IPS DF 6.9 (cell line): Measurements from ENCODE around the gene FBXL20.
"Not testable (repeated sequence)": the region's sequence is repeated elsewhere in the genome, so short reads cannot be mapped to it uniquely, and the experiment has no call there.

Experiments
- DNase-seq: peaks from one replicate; pipeline ENCODE4 v3.0.0-alpha.2; 2013; ENCODE audit warnings: low read depth, low spot score
- H3K27ac ChIP-seq: one replicate; pipeline ENCODE4 v1.5.1; 2013; ENCODE audit warnings: low read length, control low read depth
- H3K27me3 ChIP-seq: 2 replicates; pipeline ENCODE4 v1.6.1; 2013; ENCODE audit warnings: mild to moderate bottlenecking, low read length; ENCODE audit not compliant: control insufficient read depth, insufficient read depth
- H3K36me3 ChIP-seq: 2 replicates; pipeline ENCODE4 v1.6.1; 2013; ENCODE audit warnings: low read length; ENCODE audit not compliant: control insufficient read depth, insufficient read depth
- H3K4me1 ChIP-seq: 2 replicates; pipeline ENCODE4 v1.6.1; 2013; ENCODE audit warnings: low read length; ENCODE audit not compliant: control insufficient read depth, insufficient read depth
- H3K4me3 ChIP-seq: 2 replicates; pipeline ENCODE4 v1.5.1; 2013; ENCODE audit warnings: mild to moderate bottlenecking, low read length
- H3K9me3 ChIP-seq: 2 replicates; pipeline ENCODE4 v1.6.1; 2013; ENCODE audit warnings: low read length, inconsistent platforms; ENCODE audit not compliant: control insufficient read depth, insufficient read depth
- WGBS: extraction: QIAGEN DNeasy Blood & Tissue Kit; methylation state at CpG from one replicate; pipeline ENCODE4 v1.1.7; 2013; ENCODE audit warnings: mixed read lengths, missing lambda C conversion rate; ENCODE audit not compliant: insufficient read length, insufficient coverage; 5-methylcytosine and 5-hydroxymethylcytosine counted together

Gene FBXL20

GRCh38 chr17:39352986-39353385, 48.4 kb downstream of the FBXL20 start:
- Histone ChIP-seq H3K4me1 (no peaks in the 10 kb centered on the region), H3K9me3 (no peaks in the 10 kb centered on the region), H3K36me3 (no peaks in the 10 kb centered on the region), H3K27me3 (no peaks in the 10 kb centered on the region), H3K27ac (no peak overlapping the region), H3K4me3 (no peak overlapping the region)
- WGBS: no CpG with 5 or more reads among the region's 2 CpGs
- DNase-seq: no peak

GRCh38 chr17:39352511-39352910, 48.9 kb downstream of the FBXL20 start:
- H3K27ac ChIP-seq: no peak overlapping the region
- H3K27me3 ChIP-seq: no peaks in the 10 kb centered on the region
- no peak overlapping the region for H3K4me3 ChIP-seq
- no peaks in the 10 kb centered on the region for H3K36me3 ChIP-seq
- H3K4me1 ChIP-seq: no peaks in the 10 kb centered on the region
- H3K9me3 ChIP-seq: no peaks in the 10 kb centered on the region
- no CpG with 5 or more reads among the region's 4 CpGs for WGBS
- no peak for DNase-seq

- H3K4me1 ChIP-seq: no peaks in the 10 kb centered on the region
These were observed 49.9 kb downstream of the FBXL20 start for GRCh38 chr17:39351508-39351907.

GRCh38 chr17:39349246-39349645, 52.2 kb downstream of the FBXL20 start:
- Histone ChIP-seq H3K4me3 (no peak overlapping the region), H3K9me3 (no peaks in the 10 kb centered on the region), H3K36me3 (no peaks in the 10 kb centered on the region), H3K27me3 (no peaks in the 10 kb centered on the region), H3K4me1 (no peaks in the 10 kb centered on the region), H3K27ac (no peak overlapping the region)
- DNase-seq: no peak
- WGBS: no CpG with 5 or more reads among the region's 3 CpGs

More at GRCh38 chr17:39351508-39351907, 49.9 kb downstream of the FBXL20 start:
- Histone ChIP-seq H3K27me3 (no peaks in the 10 kb centered on the region), H3K36me3 (no peaks in the 10 kb centered on the region), H3K4me3 (no peak overlapping the region), H3K9me3 (no peaks in the 10 kb centered on the region), H3K27ac (no peak overlapping the region)
- DNase-seq: no peak

- H3K27ac ChIP-seq, H3K4me3 ChIP-seq, H3K27me3 ChIP-seq, DNase-seq, H3K9me3 ChIP-seq, H3K4me1 ChIP-seq, H3K36me3 ChIP-seq: not testable (repeated sequence)
- no CpG with 5 or more reads among the region's 5 CpGs for WGBS
These were observed 54.6 kb downstream of the FBXL20 start for GRCh38 chr17:39346863-39347262.

GRCh38 chr17:39341541-39341940, 59.9 kb downstream of the FBXL20 start:
- H3K36me3 ChIP-seq: no peaks in the 10 kb centered on the region
- H3K27me3 ChIP-seq: no peaks in the 10 kb centered on the region
- H3K9me3 ChIP-seq: no peaks in the 10 kb centered on the region
- no peak overlapping the region for H3K27ac ChIP-seq
- DNase-seq: no peak
- H3K4me3 ChIP-seq: no peak overlapping the region
- H3K4me1 ChIP-seq: no peaks in the 10 kb centered on the region
- WGBS: no CpG with 5 or more reads among the region's 3 CpGs

GRCh38 chr17:39340731-39341130, 60.7 kb downstream of the FBXL20 start:
- H3K27me3 ChIP-seq: no peaks in the 10 kb centered on the region
- no peak overlapping the region for H3K4me3 ChIP-seq
- H3K9me3 ChIP-seq: no peaks in the 10 kb centered on the region
- H3K36me3 ChIP-seq: no peaks in the 10 kb centered on the region
- DNase-seq: no peak
- H3K27ac ChIP-seq: no peak overlapping the region
- H3K4me1 ChIP-seq: no peaks in the 10 kb centered on the region

- Histone ChIP-seq H3K4me3 (no peak overlapping the region), H3K27ac (no peak overlapping the region), H3K27me3 (no peaks in the 10 kb centered on the region), H3K9me3 (no peaks in the 10 kb centered on the region), H3K36me3 (no peaks in the 10 kb centered on the region), H3K4me1 (no peaks in the 10 kb centered on the region)
- DNase-seq: no peak
- no CpG with 5 or more reads among the region's 2 CpGs for WGBS
These were observed 62.2 kb downstream of the FBXL20 start for GRCh38 chr17:39339272-39339671.

GRCh38 chr17:39337649-39338048, 63.8 kb downstream of the FBXL20 start:
- not testable (repeated sequence) for H3K4me1 ChIP-seq, H3K36me3 ChIP-seq, DNase-seq, H3K27ac ChIP-seq, H3K9me3 ChIP-seq, H3K4me3 ChIP-seq, H3K27me3 ChIP-seq
- WGBS: no CpG with 5 or more reads among the region's 26 CpGs

- no peaks in the 10 kb centered on the region for H3K4me1 ChIP-seq
- no peaks in the 10 kb centered on the region for H3K27me3 ChIP-seq
- no peak overlapping the region for H3K27ac ChIP-seq
- no peak overlapping the region for H3K4me3 ChIP-seq
- H3K9me3 ChIP-seq: no peaks in the 10 kb centered on the region
- no peak for DNase-seq
- no CpG with 5 or more reads among the region's 4 CpGs for WGBS
- no peaks in the 10 kb centered on the region for H3K36me3 ChIP-seq
These were observed 65.7 kb downstream of the FBXL20 start for GRCh38 chr17:39335704-39336223.

- H3K36me3 ChIP-seq, H3K4me1 ChIP-seq, H3K4me3 ChIP-seq, H3K27ac ChIP-seq, H3K27me3 ChIP-seq, H3K9me3 ChIP-seq, DNase-seq: not testable (repeated sequence)
- WGBS: 100% methylated on average over 2 of the region's 6 CpGs
These were observed 67.2 kb downstream of the FBXL20 start for GRCh38 chr17:39334008-39334744.
